ENCODE data around the gene CCDC12.
"Not testable (repeated sequence)": the region's sequence is repeated elsewhere in the genome, so short reads cannot be mapped to it uniquely, and the experiment has no call there.

CCDC12 gene

DNA sequence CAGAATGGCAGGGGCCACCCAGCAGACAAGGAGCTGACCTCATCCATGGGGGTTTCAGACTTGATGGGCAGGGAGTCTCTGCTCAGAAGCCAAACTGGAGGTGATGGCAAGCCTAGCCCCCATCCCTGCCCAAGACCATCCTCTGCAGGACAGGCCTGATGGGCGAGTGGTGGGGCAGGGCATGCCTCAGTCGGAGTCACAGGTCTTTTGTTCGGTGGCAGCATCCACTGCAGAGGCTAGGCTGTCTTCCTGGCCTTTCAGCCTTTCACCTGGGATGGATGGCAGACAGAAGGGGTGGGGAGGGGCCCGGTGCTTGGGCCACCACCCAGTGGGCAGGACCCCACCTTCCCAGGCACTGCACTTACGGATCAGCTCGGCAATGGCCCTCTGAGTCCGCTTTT, 54.7 kb downstream of the CCDC12 start:
- no peak for DNase-seq

GRCh38 chr3:46921041-46921440, 55.5 kb downstream of the CCDC12 start:
- DNase-seq: no peak

DNA sequence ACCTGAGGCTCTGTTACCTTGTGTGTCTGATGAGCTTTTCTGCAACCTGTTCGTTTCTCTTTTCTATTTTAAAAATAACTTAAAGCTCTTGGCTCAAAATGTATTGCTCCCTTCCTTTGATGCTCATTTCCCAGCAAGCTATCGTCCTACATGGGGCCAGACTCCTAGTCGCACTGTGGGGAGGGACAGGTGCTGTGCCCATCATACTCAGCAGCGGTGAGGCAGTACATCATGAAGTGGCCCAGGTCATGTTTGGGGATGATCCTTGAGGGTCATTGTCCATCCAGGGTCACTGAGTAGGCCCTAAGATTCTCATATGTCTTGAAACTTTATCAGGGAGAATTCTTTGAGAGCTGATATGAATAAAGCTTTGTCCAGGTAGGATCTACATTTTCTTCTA, 57.9 kb downstream of the CCDC12 start:
- DNase-seq: no peak

DNA sequence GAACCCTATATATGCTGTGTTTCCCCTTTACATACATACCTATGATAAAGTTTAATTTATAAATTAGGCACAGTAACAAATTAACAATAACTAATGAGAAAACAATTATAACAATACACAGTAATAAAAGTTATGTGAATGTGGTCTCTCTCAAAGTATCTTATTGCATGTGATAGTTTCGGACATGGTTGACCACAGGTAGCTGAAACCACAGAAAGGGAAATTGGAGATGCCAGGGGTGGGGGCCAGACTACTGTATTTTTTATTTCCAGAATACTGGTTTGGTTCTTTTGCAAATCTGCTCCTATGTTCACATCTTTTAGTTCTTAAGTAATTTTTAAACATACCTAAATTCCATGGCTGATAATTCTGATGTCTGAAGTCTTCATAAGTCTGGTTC, 58.3 kb downstream of the CCDC12 start:
- no peak for DNase-seq

DNA sequence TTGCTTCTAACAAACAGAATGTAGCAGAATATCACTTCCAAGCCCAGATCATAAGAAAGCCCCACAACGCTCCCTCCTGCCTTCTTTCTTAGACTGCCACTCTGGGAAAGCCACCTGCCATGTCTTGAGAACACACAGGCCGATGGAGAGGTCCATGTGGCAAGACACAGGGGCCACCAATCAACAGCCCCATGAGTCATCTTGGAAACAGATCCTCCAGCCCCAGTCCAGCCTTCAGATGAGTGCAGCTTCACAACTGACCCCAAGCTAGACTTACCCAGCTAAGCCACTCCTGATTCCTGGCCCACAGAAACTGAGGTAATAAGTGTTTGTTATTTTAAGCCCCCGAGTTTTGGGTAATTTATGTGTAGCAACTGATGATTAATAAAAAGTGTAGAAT, 59.3 kb downstream of the CCDC12 start:
- no peak for DNase-seq

DNA sequence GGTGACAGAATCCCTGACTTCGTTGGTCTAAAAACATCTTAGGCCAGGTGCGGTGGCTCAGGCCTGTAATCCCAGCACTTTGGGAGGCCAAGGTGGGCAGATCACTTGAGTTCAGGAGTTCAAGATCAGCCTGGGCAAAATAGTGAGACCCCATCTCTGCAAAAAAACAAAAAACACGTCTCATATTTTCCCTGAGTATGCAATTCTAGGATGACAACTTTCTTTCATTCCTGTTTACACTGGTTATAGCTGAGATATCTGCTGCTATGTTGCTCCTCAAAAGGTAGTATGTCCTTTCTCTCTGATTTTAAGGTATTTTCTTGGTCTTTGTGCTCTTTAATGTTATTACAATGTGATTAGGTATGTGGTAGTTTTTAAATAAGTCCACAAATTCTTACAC, 59.7 kb downstream of the CCDC12 start:
- no peak for DNase-seq

DNA sequence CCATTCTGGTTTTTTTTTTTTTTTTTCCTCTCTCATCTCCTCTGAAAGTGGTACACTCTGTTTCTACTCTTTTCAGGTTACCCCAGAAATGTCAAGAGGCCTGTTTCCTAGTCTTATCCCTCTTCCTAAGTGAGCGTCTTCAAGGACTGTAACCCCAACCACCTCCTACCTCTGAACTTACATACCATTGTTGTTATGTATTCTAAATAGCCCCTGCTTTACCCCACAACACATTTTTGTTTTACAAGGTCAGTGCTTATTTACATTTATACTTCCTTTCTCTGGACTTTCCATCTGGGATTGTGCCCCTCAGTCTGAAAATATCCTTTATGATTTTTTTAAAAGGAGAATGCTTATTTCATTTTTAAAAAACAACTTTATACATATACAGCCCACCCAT, 60.3 kb downstream of the CCDC12 start:
- DNase-seq: no peak

DNA sequence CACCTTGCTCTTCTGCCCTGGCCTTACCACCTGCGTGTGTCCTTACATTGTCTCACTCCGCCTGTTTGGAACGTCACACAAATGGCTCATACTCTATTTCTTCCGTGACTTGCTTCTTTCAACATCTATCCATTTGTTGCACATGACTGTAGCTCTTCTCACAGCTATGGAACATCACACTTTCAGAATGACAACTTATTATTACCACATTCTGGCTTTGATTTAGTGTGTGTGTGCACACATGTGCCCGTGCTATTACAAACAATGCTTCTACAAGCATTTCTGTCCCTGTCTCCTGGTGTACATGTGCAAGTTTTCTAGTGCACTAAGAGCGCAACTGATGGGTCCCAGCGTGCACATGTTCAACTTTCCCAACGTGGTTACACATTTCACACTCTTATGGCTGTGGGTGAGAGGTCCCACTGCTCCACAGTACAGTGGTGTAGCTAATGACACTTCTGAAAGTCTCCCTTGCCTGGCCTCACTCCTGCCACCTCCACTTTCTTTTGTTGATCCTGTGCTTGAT, 61.2 kb downstream of the CCDC12 start:
- DNase-seq: no peak

DNA sequence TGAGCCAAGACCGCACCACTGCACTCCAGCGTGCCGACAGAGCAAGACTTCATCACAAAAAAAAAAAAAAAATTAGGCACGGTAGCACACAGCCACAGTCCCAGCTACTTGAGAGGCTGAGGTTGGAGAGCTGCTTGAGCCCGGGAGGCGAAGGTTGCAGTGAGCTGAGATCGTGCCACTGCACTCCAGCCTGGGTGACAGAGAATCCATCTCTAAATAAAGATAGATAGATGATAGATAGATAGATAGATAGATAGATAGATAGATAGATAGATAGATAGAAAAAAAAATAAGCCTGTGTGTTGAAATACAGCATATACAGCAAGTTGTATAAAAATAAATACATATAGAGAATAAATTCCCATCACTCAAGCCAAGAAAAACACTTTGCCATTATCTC, 61.7 kb downstream of the CCDC12 start:
- no peak for DNase-seq

GRCh38 chr3:46913644-46914043, 62.9 kb downstream of the CCDC12 start:
- DNase-seq: no peak

- DNase-seq: no peak
These were observed 63.6 kb downstream of the CCDC12 start for GRCh38 chr3:46912986-46913385.

DNA sequence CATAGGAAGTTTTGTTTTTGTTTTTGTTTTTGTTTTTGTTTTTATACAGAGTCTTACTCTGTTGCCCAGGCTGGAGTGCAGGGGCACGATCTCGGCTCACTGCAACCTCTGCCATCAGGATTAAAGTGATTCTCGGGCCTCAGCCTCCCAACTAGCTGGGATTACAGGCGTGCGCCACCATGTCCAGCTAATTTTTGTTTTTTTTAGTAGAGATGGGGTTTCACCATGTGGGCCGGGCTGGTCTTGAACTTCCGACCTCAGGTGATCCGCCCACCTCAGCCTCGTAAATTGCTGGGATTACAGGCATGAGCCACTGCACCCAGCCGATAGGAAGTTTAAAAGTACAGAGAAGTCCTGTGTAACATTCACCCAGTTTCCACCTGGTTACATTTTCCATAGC, 65.6 kb downstream of the CCDC12 start:
- DNase-seq: not testable (repeated sequence)

DNA sequence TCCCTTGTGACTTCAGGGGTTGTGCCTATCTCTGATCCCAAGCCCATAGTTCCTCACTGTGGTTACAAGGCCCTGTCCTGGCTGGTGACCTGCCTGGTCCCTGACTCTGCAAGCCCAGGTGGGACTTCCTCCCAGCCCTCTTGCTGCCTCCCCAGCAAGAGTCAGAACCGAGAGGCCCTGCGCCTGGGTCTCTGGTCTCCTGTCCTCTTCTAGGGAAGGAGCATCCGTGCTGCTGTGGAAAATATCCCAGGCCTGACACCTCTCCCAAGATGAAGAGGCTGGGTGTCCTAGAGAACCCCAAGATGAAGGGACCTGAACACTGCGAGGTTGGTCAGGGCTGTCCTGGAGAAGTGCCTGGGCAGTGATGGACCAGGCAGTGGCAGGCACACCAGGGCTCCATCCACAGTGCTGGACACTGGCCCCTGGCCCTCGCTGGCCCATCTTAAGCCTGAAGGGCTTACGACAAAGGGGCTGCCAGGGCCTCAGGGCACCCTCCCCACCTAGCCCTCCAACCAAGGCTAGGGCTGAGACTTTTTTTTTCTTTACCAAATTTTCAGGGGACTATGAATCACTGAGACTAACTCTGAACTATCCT, 66.3 kb downstream of the CCDC12 start:
- DNase-seq: no peak

- DNase-seq: peak; percentile 69 to 91
These were observed 66.9 kb downstream of the CCDC12 start for GRCh38 chr3:46909535-46910161.

- no peak for DNase-seq
These were observed 67.5 kb downstream of the CCDC12 start for GRCh38 chr3:46908986-46909534.

- DNase-seq: no peak
These were observed 68.1 kb downstream of the CCDC12 start for GRCh38 chr3:46908294-46908985.

- DNase-seq: no peak
These were observed 68.6 kb downstream of the CCDC12 start for GRCh38 chr3:46907960-46908293.

DNA sequence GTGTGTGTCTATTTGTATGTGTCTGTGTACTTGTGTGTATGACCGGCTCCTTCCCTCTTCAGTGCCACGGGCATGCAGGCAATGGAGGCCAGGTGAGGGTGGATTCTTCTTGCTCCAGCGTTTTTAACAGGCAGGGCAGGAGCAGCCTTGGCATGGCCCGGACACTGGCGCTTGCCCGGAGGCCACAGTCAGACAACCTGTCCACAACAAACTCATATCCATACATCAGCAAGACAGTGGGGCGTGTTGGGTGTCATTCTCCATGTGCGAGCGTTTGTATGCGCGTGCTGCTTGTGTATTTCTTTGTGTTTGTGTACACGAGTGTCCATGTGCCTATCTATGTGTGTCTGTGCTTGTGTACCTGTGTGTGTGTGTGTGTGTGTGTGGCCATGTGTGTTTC, 69.3 kb downstream of the CCDC12 start:
- no peak for DNase-seq

DNA sequence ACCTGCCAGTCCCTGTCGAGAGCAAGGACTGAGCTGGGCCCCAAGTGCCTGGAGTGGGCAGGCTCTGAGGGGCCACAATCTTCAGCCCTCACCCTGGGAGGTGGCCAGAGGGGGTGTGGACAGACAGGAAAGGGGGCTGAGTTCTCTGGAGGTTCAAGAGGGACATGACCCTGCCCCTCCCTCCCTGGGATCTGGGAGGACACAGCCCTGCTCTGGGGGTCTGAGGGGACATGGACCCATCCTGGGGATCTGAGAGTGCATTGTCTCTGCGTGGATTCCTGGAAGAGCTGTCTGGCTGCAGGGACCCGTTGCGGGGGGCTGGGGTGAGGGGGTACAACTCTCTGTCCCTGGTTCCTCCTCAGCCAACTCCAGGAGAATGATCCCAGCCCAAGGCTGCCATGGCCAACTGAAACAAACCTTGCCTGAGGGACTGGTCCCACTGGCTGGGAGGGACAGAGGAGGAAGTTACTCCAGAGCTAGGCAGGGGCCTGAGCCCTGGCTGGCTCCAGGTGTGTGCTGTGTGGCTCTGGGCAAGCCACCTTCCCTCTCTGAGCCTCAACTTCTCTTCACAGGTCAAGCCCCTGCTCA, 70.0 kb downstream of the CCDC12 start:
- DNase-seq: no peak

DNA sequence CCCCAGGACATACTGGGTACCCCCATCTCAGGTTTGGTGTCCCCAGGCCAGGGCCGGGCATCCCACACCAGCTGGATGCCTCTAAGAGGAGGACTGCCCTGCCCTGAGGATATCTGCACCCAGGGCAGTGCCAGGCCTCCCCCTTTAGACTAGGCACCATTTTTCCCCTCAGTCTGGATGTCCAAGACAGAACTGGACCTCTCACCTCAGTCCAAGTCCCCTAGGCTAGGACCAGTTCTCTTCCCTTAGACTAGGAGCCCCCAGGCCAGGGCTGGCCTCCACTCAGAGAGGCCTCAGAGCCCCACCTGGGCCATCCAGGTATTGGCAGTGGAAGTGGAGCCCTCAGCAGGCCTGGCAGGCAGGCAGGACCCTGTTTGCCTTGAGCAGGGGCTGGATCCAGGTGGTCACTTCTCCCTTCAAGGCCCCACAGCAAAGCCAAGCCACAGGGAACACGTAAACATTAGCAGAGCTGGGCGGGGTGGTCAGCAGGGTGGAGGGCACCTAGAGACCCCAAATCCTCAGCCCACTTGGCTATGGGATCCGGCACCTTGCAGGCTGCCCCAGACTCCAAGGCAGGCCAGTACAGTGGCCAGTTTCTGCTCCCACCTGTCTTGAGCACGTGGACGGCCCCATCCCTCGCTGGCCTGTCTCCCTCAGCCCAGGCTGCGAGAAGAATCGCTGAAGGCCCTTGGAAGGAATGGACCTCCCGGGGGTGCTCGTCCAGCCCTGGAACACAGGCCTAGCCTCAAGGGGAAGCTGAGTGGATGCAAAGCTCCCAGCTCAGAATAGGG, 70.7 kb downstream of the CCDC12 start:
- DNase-seq: no peak

- no peak for DNase-seq
These were observed 71.4 kb downstream of the CCDC12 start for GRCh38 chr3:46905213-46905560.

GRCh38 chr3:46904303-46905212, 72.0 kb downstream of the CCDC12 start:
- DNase-seq: no peak
